Activated CD4-positive, alpha-beta T cell treated with anti-CD3 and anti-CD28 coated beads for 1 hour (primary cell): ENCODE data around the gene LCTL.
"Not testable (repeated sequence)": the region's sequence is repeated elsewhere in the genome, so short reads cannot be mapped to it uniquely, and the experiment has no call there.

Experiments used
- DNase-seq: peaks from one replicate; pipeline ENCODE4 v3.0.0-alpha.2; 2020

LCTL gene

GRCh38 chr15:66590435-66590834, 24.6 kb upstream of the LCTL start:
- DNase-seq, result no peak

GRCh38 chr15:66589429-66589828, 23.6 kb upstream of the LCTL start:
- not testable (repeated sequence) for DNase-seq

GRCh38 chr15:66588971-66589370, 23.2 kb upstream of the LCTL start:
- DNase-seq, result no peak

GRCh38 chr15:66588537-66588936, 22.7 kb upstream of the LCTL start:
- no peak for DNase-seq

- no peak for DNase-seq
Observed at GRCh38 chr15:66587749-66588148, 22.0 kb upstream of the LCTL start.

- no peak for DNase-seq
Observed at GRCh38 chr15:66587020-66587419, 21.2 kb upstream of the LCTL start.

GRCh38 chr15:66586155-66586976, 20.6 kb upstream of the LCTL start:
- DNase-seq, result no peak

- DNase-seq, result no peak
Observed at GRCh38 chr15:66581972-66582537, 16.3 kb upstream of the LCTL start.

- no peak for DNase-seq
Observed at GRCh38 chr15:66580643-66581042, 14.8 kb upstream of the LCTL start.

- DNase-seq, result no peak
Observed at GRCh38 chr15:66578286-66578875, 12.6 kb upstream of the LCTL start.

- no peak for DNase-seq
Observed at GRCh38 chr15:66574596-66574950, 8.8 kb upstream of the LCTL start.

- no peak for DNase-seq
Observed at GRCh38 chr15:66573719-66574595, 8.2 kb upstream of the LCTL start.

- no peak for DNase-seq
Observed at GRCh38 chr15:66573348-66573718, 7.5 kb upstream of the LCTL start.

- no peak for DNase-seq
Observed at GRCh38 chr15:66572146-66572545, 6.3 kb upstream of the LCTL start.

GRCh38 chr15:66570842-66571478, 5.2 kb upstream of the LCTL start:
- DNase-seq, result no peak

GRCh38 chr15:66570327-66570726, 4.5 kb upstream of the LCTL start:
- no peak for DNase-seq

- DNase-seq, result no peak
Observed at GRCh38 chr15:66569461-66570137, 3.8 kb upstream of the LCTL start.

- DNase-seq, result no peak
Observed at GRCh38 chr15:66567897-66568296, 2.1 kb upstream of the LCTL start.

GRCh38 chr15:66566963-66567531, 1.2 kb upstream of the LCTL start:
- no peak for DNase-seq

- no peak for DNase-seq
Observed at GRCh38 chr15:66565141-66565641, 607 bp downstream of the LCTL start.

GRCh38 chr15:66564136-66565041, 1.4 kb downstream of the LCTL start:
- no peak for DNase-seq
